ENCODE data around the gene PNPO.

Gene PNPO

DNA sequence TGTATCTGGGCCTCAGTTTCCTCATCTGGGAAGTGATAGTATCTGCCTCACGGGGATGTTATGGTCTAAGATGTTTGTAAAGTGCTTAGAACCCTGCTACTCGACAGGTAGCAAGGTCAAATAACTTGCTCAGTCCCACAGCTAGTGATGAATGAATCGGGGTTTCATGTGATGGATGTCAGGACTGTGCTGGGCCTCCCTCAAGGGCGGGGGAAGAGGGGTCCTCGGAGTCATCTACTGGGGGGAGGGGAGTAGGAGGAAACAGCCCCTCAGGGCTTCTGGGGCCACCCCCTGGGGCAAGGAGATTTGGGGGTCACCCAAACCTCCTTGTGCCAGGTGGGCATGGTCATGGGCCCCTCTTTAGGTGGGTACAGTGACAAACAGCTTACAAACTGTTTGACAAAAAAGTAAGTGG is 732 bp downstream of the PNPO start:
- H3K4me3 ChIP-seq (ENCODE audit: low read length in 2 of 2) = peak overlapping the region in 1 of 2 donors; percentile 60
- peaks cover 0 to 8% (median 0%) of the 10 kb centered on the region in 3 experiments for H3K27me3 ChIP-seq (ENCODE audit: control insufficient read depth in 3 of 3, insufficient read depth in 3 of 3, low read depth in 1 of 3, low read length in 3 of 3)
- no peak overlapping the region for H3K27ac ChIP-seq (replicated peaks; ENCODE audit: low read length)
- H3K36me3 ChIP-seq (replicated peaks in 1 of 2; ENCODE audit: control insufficient read depth in 2 of 2, insufficient read depth in 2 of 2, low read length in 2 of 2) = peaks cover 0 to 12% of the 10 kb centered on the region in 2 donors
- peak overlapping the region; percentile 32 for H2BK5ac ChIP-seq (ENCODE audit: low read length)
- no peak overlapping the region for H3K14ac ChIP-seq (ENCODE audit: low read length)
- DNase-seq (ENCODE audit: low spot score) = no peak
- no peak overlapping the region for H3K23ac ChIP-seq (ENCODE audit: low read depth, low read length, poor library complexity)
- peaks cover 0 to 2% of the 10 kb centered on the region in 2 donors for H3K9me3 ChIP-seq (replicated peaks in 1 of 2; ENCODE audit: control insufficient read depth in 2 of 2, insufficient read depth in 1 of 2, low read depth in 1 of 2, low read length in 2 of 2)
- H2BK120ac ChIP-seq (ENCODE audit: low read depth, low read length) = no peak overlapping the region
- peak overlapping the region; percentile 44 for H3K4me2 ChIP-seq (ENCODE audit: insufficient read depth, low read length, poor library complexity, severe bottlenecking)
- WGBS, 2 donors (ENCODE audit: extremely low coverage in 2 of 2, insufficient read length in 2 of 2, insufficient replicate concordance in 1 of 2) = no CpG with 5 or more reads among the region's 5 CpGs
- H2AK5ac ChIP-seq (ENCODE audit: low read depth, low read length) = peak overlapping the region; percentile 30
- H2BK12ac ChIP-seq (ENCODE audit: low read length) = no peak overlapping the region
- H3K79me1 ChIP-seq (ENCODE audit: low read depth, low read length) = no peaks in the 10 kb centered on the region
- H4K91ac ChIP-seq (ENCODE audit: low read depth, low read length, poor library complexity) = no peak overlapping the region
- H3K4ac ChIP-seq (ENCODE audit: low read length) = no peak overlapping the region
- H3K4me1 ChIP-seq (ENCODE audit: control insufficient read depth in 2 of 2, insufficient read depth in 1 of 2, low read depth in 1 of 2, low read length in 2 of 2) = peaks cover 4 to 7% of the 10 kb centered on the region in 2 donors
- no peak overlapping the region for H4K8ac ChIP-seq (ENCODE audit: low read depth, low read length)
- no peak overlapping the region for H3K9ac ChIP-seq (ENCODE audit: low read depth, low read length, poor library complexity)
- H3K18ac ChIP-seq (ENCODE audit: low read length) = no peak overlapping the region
- H2AFZ ChIP-seq (ENCODE audit: low read length) = peak overlapping the region; percentile 91
- no peak overlapping the region for H2BK15ac ChIP-seq (ENCODE audit: low read length)

GRCh38 chr17:47942568-47942967 is 1.2 kb downstream of the PNPO start:
- H4K91ac ChIP-seq (ENCODE audit: low read depth, low read length, poor library complexity) = no peak overlapping the region
- no peak overlapping the region for H3K4me2 ChIP-seq (ENCODE audit: insufficient read depth, low read length, poor library complexity, severe bottlenecking)
- no peak overlapping the region for H2BK5ac ChIP-seq (ENCODE audit: low read length)
- no peak overlapping the region for H2BK12ac ChIP-seq (ENCODE audit: low read length)
- H2BK15ac ChIP-seq (ENCODE audit: low read length) = no peak overlapping the region
- DNase-seq (ENCODE audit: low spot score) = no peak
- no peak overlapping the region for H2AFZ ChIP-seq (ENCODE audit: low read length)
- H3K18ac ChIP-seq (ENCODE audit: low read length) = no peak overlapping the region
- H3K27me3 ChIP-seq (ENCODE audit: control insufficient read depth in 3 of 3, insufficient read depth in 3 of 3, low read depth in 1 of 3, low read length in 3 of 3) = peaks cover 0 to 8% (median 0%) of the 10 kb centered on the region in 3 experiments
- H3K4me3 ChIP-seq (ENCODE audit: low read length in 2 of 2) = peak overlapping the region in 1 of 2 donors; percentile 60
- H3K14ac ChIP-seq (ENCODE audit: low read length) = no peak overlapping the region
- no peaks in the 10 kb centered on the region for H3K79me1 ChIP-seq (ENCODE audit: low read depth, low read length)
- peaks cover 4 to 7% of the 10 kb centered on the region in 2 donors for H3K4me1 ChIP-seq (ENCODE audit: control insufficient read depth in 2 of 2, insufficient read depth in 1 of 2, low read depth in 1 of 2, low read length in 2 of 2)
- H3K27ac ChIP-seq (replicated peaks; ENCODE audit: low read length) = no peak overlapping the region
- H3K36me3 ChIP-seq (replicated peaks in 1 of 2; ENCODE audit: control insufficient read depth in 2 of 2, insufficient read depth in 2 of 2, low read length in 2 of 2) = peaks cover 0 to 12% of the 10 kb centered on the region in 2 donors
- no peak overlapping the region for H3K9ac ChIP-seq (ENCODE audit: low read depth, low read length, poor library complexity)
- H3K9me3 ChIP-seq (replicated peaks in 1 of 2; ENCODE audit: control insufficient read depth in 2 of 2, insufficient read depth in 1 of 2, low read depth in 1 of 2, low read length in 2 of 2) = peaks cover 0 to 2% of the 10 kb centered on the region in 2 donors
- H3K23ac ChIP-seq (ENCODE audit: low read depth, low read length, poor library complexity) = no peak overlapping the region
- no peak overlapping the region for H3K4ac ChIP-seq (ENCODE audit: low read length)
- no peak overlapping the region for H2AK5ac ChIP-seq (ENCODE audit: low read depth, low read length)
- no peak overlapping the region for H2BK120ac ChIP-seq (ENCODE audit: low read depth, low read length)
- WGBS, 2 donors (ENCODE audit: extremely low coverage in 2 of 2, insufficient read length in 2 of 2, insufficient replicate concordance in 1 of 2) = no CpG with 5 or more reads among the region's 6 CpGs
- no peak overlapping the region for H4K8ac ChIP-seq (ENCODE audit: low read depth, low read length)

GRCh38 chr17:47945080-47945479 is 3.7 kb downstream of the PNPO start:
- peak overlapping the region; percentile 38 for H2AK5ac ChIP-seq (ENCODE audit: low read depth, low read length)
- H3K9ac ChIP-seq (ENCODE audit: low read depth, low read length, poor library complexity) = no peak overlapping the region
- H3K27ac ChIP-seq (replicated peaks; ENCODE audit: low read length) = no peak overlapping the region
- H3K14ac ChIP-seq (ENCODE audit: low read length) = no peak overlapping the region
- no peak for DNase-seq (ENCODE audit: low spot score)
- H3K4me2 ChIP-seq (ENCODE audit: insufficient read depth, low read length, poor library complexity, severe bottlenecking) = no peak overlapping the region
- H4K8ac ChIP-seq (ENCODE audit: low read depth, low read length) = no peak overlapping the region
- H4K91ac ChIP-seq (ENCODE audit: low read depth, low read length, poor library complexity) = no peak overlapping the region
- no peak overlapping the region for H2BK12ac ChIP-seq (ENCODE audit: low read length)
- H2BK120ac ChIP-seq (ENCODE audit: low read depth, low read length) = no peak overlapping the region
- H3K4me3 ChIP-seq (ENCODE audit: low read length in 2 of 2) = no peak overlapping the region
- no peak overlapping the region for H3K4ac ChIP-seq (ENCODE audit: low read length)
- no peak overlapping the region for H3K18ac ChIP-seq (ENCODE audit: low read length)
- H3K4me1 ChIP-seq (ENCODE audit: control insufficient read depth in 2 of 2, insufficient read depth in 1 of 2, low read depth in 1 of 2, low read length in 2 of 2) = peaks cover 6 to 13% of the 10 kb centered on the region in 2 donors
- no peak overlapping the region for H2BK15ac ChIP-seq (ENCODE audit: low read length)
- no peak overlapping the region for H2BK5ac ChIP-seq (ENCODE audit: low read length)
- H2AFZ ChIP-seq (ENCODE audit: low read length) = no peak overlapping the region
- H3K23ac ChIP-seq (ENCODE audit: low read depth, low read length, poor library complexity) = no peak overlapping the region
- H3K9me3 ChIP-seq (replicated peaks in 1 of 2; ENCODE audit: control insufficient read depth in 2 of 2, insufficient read depth in 1 of 2, low read depth in 1 of 2, low read length in 2 of 2) = peaks cover 0 to 2% of the 10 kb centered on the region in 2 donors
- no peaks in the 10 kb centered on the region for H3K79me1 ChIP-seq (ENCODE audit: low read depth, low read length)
- no CpG with 5 or more reads among the region's 8 CpGs for WGBS, 2 donors (ENCODE audit: extremely low coverage in 2 of 2, insufficient read length in 2 of 2, insufficient replicate concordance in 1 of 2)
- peaks cover 0 to 12% of the 10 kb centered on the region in 2 donors for H3K36me3 ChIP-seq (replicated peaks in 1 of 2; ENCODE audit: control insufficient read depth in 2 of 2, insufficient read depth in 2 of 2, low read length in 2 of 2)
- peaks cover 0 to 10% (median 0%) of the 10 kb centered on the region in 3 experiments for H3K27me3 ChIP-seq (ENCODE audit: control insufficient read depth in 3 of 3, insufficient read depth in 3 of 3, low read depth in 1 of 3, low read length in 3 of 3)

GRCh38 chr17:47945529-47946508 is 4.4 kb downstream of the PNPO start:
- H3K4me1 ChIP-seq (ENCODE audit: control insufficient read depth in 2 of 2, insufficient read depth in 1 of 2, low read depth in 1 of 2, low read length in 2 of 2) = peaks cover 8 to 13% of the 10 kb centered on the region in 2 donors
- no peak for DNase-seq (ENCODE audit: low spot score)
- H3K9ac ChIP-seq (ENCODE audit: low read depth, low read length, poor library complexity) = no peak overlapping the region
- H3K14ac ChIP-seq (ENCODE audit: low read length) = no peak overlapping the region
- no peak overlapping the region for H4K8ac ChIP-seq (ENCODE audit: low read depth, low read length)
- H2BK120ac ChIP-seq (ENCODE audit: low read depth, low read length) = no peak overlapping the region
- no peak overlapping the region for H3K27ac ChIP-seq (replicated peaks; ENCODE audit: low read length)
- no peak overlapping the region for H2BK5ac ChIP-seq (ENCODE audit: low read length)
- H3K27me3 ChIP-seq (ENCODE audit: control insufficient read depth in 3 of 3, insufficient read depth in 3 of 3, low read depth in 1 of 3, low read length in 3 of 3) = peaks cover 0 to 10% (median 0%) of the 10 kb centered on the region in 3 experiments
- H3K18ac ChIP-seq (ENCODE audit: low read length) = no peak overlapping the region
- peak overlapping the region; percentile 38 for H2AK5ac ChIP-seq (ENCODE audit: low read depth, low read length)
- no peak overlapping the region for H2BK12ac ChIP-seq (ENCODE audit: low read length)
- no peak overlapping the region for H3K4me3 ChIP-seq (ENCODE audit: low read length in 2 of 2)
- H3K4me2 ChIP-seq (ENCODE audit: insufficient read depth, low read length, poor library complexity, severe bottlenecking) = no peak overlapping the region
- peaks cover 0 to 12% of the 10 kb centered on the region in 2 donors for H3K36me3 ChIP-seq (replicated peaks in 1 of 2; ENCODE audit: control insufficient read depth in 2 of 2, insufficient read depth in 2 of 2, low read length in 2 of 2)
- no peak overlapping the region for H4K91ac ChIP-seq (ENCODE audit: low read depth, low read length, poor library complexity)
- peak overlapping the region; percentile 18 for H2BK15ac ChIP-seq (ENCODE audit: low read length)
- no peaks in the 10 kb centered on the region for H3K79me1 ChIP-seq (ENCODE audit: low read depth, low read length)
- H3K23ac ChIP-seq (ENCODE audit: low read depth, low read length, poor library complexity) = no peak overlapping the region
- no CpG with 5 or more reads among the region's 10 CpGs for WGBS, 2 donors (ENCODE audit: extremely low coverage in 2 of 2, insufficient read length in 2 of 2, insufficient replicate concordance in 1 of 2)
- H3K4ac ChIP-seq (ENCODE audit: low read length) = no peak overlapping the region
- no peak overlapping the region for H2AFZ ChIP-seq (ENCODE audit: low read length)
- H3K9me3 ChIP-seq (replicated peaks in 1 of 2; ENCODE audit: control insufficient read depth in 2 of 2, insufficient read depth in 1 of 2, low read depth in 1 of 2, low read length in 2 of 2) = peaks cover 0 to 1% of the 10 kb centered on the region in 2 donors

All from neuronal stem cell (in vitro differentiated cells).